CMK (cell line): ENCODE measurements around the gene TCF23.
A peak's percentile ranks its signal among the peaks of the same experiment; 100 is the strongest.

Source experiments
- DNase-seq: peaks from one replicate; pipeline ENCODE4 v3.0.0-alpha.2; 2010; ENCODE audit warnings: low read depth

TCF23 gene

GRCh38 chr2:27128668-27129571 lies 19.9 kb upstream of the TCF23 start:
- DNase-seq, result peak; percentile 48

GRCh38 chr2:27130396-27130795 lies 18.4 kb upstream of the TCF23 start:
- no peak for DNase-seq

DNA sequence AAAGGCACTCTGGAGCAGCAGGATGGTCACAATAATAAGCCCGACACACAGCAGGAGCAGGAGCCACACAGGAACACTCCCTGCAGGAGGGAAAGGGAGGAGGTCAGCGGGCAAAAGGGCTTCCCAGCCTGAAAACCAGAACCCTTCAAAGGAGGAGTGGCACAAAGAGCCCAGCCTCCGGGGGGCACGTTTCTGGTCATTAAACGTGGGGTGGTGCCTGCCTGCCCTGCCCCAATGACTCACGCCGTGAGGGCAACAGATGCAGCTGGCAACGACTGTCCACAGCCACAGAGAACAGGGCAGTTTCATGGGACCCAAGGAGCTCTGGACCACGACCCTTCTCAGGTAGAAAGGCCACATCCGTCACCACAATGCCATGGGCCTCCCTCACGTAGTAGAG lies 17.4 kb upstream of the TCF23 start:
- no peak for DNase-seq

GRCh38 chr2:27133195-27133875 lies 15.5 kb upstream of the TCF23 start:
- DNase-seq, result no peak

- DNase-seq, result peak; percentile 93
Measured at GRCh38 chr2:27133905-27134780, 14.7 kb upstream of the TCF23 start, which contains the start of gene PREB. Gene PREB (minus strand): TSS chr2:27134636. CDS start chr2:27134421, 215 bp downstream.

DNA sequence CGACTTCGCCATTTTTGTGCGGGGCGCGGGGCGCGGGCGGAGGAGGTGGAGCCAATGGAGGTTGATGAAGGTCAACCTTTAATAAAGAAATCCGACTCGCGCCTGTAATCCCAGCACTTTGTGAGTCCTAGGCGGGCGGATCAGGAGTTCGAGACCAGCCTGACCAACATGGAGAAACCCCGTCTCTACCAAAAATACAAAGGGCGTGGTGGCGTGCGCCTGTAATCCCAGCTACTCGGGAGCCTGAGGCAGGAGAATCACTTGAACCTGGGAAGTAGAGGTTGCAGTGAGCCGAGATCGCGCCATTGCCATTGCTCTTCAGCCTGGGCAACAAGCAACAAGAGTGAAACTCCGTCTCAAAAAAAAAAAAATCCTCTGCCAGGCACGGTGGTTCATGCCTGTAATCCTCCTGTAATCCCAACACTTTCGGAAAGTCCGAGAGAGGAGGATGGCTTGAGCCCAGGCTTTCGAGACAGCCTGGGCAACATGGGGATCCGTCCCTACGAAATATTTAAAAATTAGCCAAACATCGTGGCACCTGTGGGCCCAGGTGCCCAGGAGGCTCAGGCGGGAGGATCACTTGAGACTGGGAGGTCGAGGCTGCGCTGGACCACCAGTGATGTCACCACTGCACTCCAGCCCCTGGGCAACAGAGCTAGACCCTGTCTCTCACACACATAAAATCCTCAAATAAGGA lies 13.9 kb upstream of the TCF23 start:
- DNase-seq, result no peak

GRCh38 chr2:27135478-27135955 lies 13.3 kb upstream of the TCF23 start:
- DNase-seq, result no peak

DNA sequence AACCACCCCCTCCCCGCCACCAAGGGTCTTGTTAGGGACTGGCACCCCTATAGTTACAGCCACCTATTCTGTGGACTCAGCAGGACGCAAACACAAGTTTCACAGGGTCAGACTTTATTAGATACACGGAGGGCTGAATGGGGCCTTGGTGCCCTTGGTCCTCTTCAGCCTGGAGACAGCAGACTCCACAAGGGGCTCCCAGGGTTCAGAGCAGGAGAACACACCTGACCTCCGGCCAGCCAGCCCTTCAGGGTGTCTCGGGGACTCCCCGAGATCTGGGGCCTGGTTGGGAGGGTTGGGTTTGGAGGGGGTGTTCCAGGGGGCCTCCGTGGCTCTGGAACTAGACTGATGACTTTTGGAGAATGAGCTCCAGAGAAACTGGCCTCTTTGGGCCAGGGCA lies 12.1 kb upstream of the TCF23 start:
- no peak for DNase-seq

DNA sequence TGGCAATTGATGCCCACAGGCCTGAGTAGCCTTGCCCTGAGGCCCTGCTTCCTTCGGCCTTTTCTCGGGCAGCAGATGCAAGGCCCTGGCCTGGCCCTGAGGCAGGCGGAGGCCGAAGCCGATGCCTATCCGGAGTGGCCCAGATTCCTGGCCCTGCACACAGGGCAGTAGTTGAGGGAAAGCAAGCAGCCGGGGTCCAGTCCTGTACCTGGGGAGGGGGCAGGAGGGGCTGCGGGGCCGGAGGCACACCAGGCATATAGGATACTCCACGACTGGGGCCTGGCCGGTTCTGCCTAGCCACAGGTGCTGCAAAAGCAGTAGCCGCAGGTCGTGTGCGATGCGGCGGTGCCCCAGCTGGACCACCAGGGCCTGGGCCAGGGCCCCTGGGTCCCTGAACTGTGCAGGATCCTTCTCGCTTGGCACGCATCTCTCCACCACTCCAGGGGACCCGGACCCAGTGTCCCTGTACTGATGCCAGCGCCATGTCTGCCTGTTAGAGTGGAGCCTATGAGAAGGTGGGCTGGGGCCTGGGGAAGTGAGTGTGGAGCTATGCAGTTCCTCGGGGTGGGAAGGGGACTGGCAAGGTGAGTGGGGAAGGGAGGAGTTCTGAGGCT lies 11.4 kb upstream of the TCF23 start:
- no peak for DNase-seq

DNA sequence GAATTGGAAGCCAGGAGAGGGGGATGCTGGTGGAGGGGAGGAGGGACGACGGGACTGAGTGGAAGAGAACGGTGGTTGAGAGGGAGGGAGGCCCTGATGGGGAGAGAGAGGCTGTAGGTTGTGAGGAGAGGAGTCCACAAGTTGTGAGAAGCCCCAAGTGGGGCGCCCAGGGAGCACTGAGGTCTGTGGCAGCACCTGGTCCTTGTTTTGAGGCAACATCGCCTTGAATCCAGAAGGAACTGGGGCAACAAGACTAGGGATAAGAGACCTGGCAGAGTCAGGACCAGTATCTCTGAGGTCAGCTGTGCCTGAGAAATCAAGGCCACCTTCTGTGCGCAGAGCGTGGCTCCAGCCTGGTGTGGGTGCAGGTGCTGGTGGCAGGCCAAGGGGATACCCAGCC lies 10.7 kb upstream of the TCF23 start:
- no peak for DNase-seq

DNA sequence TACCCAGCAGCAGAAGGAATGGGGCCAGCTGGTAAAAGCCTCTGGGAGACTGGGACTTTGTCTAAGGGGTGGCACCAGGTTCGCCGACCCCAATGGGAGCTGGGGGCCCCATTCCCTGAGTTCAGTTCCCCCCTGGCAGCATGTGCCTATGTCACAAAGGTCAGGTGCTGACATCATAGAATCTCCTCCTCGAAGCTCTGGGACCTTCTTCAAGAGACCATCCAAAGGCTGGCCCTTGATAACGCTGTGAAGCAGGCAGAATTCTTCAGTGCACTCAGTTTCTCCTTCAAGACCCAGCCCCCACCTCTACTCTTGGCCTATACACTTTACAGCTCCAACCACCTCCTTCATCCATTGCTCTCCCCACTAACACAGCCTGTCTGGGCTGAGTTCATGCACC lies 9.5 kb upstream of the TCF23 start, which contains the start of gene PRR30:
PRR30 (minus strand) TSS at position 101 of the 400 bp plus-strand sequence. CDS start 1,081 bp downstream, outside the sequence.
- DNase-seq, result no peak

DNA sequence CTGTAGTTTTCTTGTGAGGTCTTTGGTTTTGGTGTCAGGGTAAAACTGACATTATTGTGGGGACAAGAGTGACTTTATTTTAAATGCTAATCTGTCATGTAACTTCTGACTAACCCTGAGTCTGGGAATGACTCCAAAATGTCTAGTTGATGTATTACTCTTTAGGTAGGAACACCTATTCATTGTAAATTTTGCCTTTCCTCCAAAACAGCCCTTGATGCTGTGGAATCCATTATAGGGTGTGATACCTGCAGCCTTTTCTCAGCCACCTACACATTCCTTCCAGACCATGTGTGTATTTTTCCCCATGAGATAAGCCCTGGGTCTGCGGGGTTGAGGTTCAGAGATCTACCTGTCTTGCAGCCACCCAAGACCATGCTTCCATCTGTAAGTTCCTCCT lies 5.5 kb upstream of the TCF23 start:
- no peak for DNase-seq

DNA sequence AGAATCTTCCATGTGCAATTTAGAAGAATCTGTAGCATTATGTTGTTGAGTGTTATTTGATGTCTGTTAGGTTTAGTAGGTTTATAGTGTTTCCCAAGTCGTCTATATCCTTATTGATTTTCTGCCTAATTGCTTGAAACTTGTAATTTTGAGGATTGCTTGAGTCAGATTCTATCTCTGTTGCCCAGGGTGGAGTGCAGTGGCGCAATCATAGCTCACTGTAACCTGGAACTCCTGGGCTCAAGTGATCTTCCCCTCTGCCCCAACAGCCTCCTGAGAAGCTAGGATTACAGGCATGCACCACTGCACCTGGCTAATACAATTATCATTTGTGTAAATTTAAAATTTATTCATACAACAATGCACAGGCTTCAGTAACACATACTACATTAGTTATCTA lies 3.1 kb upstream of the TCF23 start:
- DNase-seq, result no peak

- no peak for DNase-seq
Measured at GRCh38 chr2:27147935-27148334, 869 bp upstream of the TCF23 start.

DNA sequence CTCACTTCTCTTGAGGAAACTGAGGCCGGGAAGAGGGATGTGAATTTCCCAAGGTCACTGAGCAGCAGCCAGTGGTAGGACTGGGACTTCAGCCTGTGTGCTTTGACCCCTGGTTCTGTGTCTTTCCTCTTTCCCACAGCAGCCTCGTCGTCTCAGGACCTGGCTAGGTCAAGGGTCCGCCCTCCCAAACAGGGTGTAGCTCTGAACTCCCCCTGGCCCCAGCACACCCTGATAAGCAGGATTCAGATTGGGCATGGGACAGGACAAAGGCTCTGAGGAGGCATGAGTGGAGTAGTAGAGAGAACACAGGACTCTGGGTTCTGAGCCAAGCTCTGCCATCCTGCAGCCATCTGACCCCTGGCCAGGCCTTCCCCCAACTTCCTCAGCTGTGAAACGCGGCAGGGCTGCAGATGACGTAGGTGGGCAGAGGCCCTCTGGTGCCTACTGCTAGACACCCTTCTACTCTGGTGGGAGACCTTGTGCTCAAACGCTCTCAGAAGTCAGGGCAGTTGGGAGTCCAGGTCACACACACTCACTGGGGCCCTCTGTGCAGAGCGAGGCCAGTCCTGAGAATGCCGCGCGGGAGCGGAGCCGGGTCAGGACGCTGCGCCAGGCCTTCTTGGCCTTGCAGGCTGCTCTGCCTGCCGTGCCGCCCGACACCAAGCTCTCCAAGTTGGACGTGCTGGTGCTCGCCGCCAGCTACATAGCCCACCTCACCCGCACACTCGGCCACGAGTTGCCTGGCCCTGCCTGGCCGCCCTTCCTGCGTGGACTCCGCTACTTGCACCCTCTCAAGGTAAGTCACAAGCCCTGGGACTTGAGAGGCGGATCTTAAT lies 984 bp downstream of the TCF23 start:
- no peak for DNase-seq

DNA sequence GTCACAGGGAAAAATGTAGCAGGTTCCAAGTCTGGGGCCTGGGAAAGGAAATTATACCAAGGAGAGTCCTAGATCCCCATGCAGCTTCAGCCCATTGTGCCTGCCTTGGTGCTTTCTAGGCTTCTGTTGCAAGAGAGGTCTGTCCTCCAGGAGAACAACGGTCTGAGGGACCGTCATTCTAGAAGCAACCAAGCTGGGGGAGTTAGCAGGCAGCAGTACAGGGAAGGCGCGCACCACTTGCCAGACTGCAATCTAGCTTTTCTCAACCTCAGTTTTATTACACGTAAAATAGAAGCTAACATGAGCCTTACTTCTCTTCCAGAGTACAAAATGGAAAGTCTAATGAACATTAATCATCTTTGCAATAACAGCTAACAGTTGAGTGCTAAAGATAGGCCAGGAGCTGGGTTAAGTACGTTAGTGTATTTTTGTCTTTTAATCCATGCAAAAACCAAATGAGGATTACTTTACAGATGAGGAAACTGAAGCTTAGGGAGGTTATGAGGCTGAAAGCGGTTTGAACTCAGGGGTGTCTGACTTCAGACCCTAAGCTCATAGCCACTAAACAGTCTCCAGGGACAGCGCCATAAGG lies 1.9 kb downstream of the TCF23 start:
- no peak for DNase-seq

DNA sequence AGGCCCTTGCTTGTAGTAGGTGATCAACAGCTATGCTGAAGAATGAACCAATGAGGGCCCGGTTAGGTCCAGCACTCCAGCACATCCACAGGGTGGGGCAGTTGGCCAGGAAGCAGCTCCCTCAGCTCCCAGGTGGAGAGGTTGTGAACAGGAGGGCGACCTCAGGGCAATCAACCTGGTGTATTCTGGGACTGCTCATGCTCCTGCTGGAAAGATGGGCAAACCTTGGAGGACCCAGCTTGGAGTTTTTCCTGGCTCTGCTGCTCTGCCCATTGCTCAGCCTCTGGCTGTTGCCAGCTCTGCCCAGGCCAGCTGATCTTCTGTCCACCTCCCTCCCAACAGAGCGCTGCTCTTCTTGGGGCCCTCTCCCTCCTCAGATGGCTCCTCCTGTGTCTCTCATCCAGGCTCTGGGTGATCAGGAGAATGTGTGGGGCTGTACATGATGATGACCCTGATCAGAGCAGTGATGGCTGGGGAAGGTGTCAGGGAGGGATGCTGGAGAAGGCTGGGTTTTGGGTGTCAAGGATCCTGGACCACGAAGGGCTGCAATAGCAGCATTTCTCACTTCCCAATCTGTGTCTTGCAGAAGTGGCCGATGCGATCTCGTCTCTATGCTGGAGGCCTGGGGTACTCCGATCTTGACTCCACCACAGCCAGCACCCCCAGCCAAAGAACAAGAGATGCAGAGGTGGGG lies 3.4 kb downstream of the TCF23 start:
- DNase-seq, result no peak

DNA sequence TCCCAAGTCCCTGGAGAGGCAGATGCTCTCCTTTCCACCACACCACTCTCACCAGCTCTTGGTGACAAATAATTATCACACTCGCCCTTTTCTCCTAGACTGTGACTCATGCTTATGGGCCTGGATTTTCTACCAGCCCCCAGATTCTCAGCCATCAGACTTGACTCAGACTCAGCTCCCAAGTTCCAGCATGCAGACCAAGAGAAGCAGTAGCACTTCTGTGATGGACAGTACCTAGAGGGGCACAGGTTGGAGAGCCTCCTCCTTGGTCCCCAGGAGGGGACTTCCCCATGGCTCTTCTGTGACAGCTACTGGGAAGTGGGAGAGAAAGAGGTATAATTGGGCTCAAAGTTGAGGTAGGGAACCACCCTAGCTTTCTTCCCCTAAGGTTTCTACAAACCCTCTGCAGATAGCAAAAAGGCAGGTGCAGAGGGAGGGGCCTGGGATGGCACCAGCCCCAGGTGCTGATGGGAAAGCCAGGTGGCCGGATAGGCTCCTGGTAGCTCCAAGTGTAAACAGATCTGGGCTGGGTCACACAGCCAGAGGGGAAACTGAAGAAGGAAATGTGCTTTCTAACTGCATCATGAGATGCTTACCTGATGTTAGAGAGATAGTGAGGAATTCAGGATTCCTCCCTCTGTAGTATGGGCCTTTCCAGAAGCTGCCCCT lies 4.1 kb downstream of the TCF23 start:
- DNase-seq, result no peak

- DNase-seq, result no peak
Measured at GRCh38 chr2:27154488-27154887, 5.7 kb downstream of the TCF23 start.
